Epithelial cell of prostate (primary cell): ENCODE data around the gene SCFD1.
A peak's percentile ranks its signal among the peaks of the same experiment; 100 is the strongest.
"Not testable (repeated sequence)": the region's sequence is repeated elsewhere in the genome, so short reads cannot be mapped to it uniquely, and the experiment has no call there.

Experiments used
- DNase-seq: peaks from one replicate; pipeline ENCODE4 v3.0.0-alpha.2; 2011; ENCODE audit warnings: low read depth, low spot score
- H3K27ac ChIP-seq: fragments of 450-650 bp; 2 replicates; pipeline ENCODE4 v1.5.1; 2017; ENCODE audit warnings: mild to moderate bottlenecking

Gene SCFD1

GRCh38 chr14:30658645-30659044, 36.5 kb downstream of the SCFD1 start:
- no peak overlapping the region for H3K27ac ChIP-seq
- DNase-seq = no peak

- no peak overlapping the region for H3K27ac ChIP-seq
- no peak for DNase-seq
These were observed 47.5 kb downstream of the SCFD1 start for GRCh38 chr14:30669594-30669993.

DNA sequence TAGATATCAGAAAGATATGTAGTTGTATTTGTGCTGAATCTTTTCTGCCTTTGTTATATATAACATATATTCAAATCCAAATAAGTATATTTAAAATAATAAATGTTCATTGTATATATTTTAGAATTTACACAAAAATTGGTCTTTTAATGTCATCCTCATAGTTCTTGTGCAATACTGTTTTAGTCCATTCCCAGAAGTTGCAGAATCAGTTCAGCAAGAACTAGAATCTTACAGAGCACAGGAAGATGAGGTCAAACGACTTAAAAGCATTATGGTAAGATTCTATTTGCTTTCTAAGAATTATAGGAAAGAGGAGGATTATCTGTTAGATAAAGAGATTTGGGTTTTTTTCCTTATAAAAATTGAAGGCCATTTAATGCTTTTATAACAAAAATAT, 51.0 kb downstream of the SCFD1 start:
- no peak overlapping the region for H3K27ac ChIP-seq
- no peak for DNase-seq

GRCh38 chr14:30678926-30679431, 56.9 kb downstream of the SCFD1 start:
- no peak for DNase-seq
- H3K27ac ChIP-seq = no peak overlapping the region

- DNase-seq = no peak
These were observed 57.9 kb downstream of the SCFD1 start for GRCh38 chr14:30680036-30680435.

GRCh38 chr14:30680776-30681175, 58.7 kb downstream of the SCFD1 start:
- DNase-seq, H3K27ac ChIP-seq: not testable (repeated sequence)

More at GRCh38 chr14:30680036-30680435, 57.9 kb downstream of the SCFD1 start:
- no peak overlapping the region for H3K27ac ChIP-seq

DNA sequence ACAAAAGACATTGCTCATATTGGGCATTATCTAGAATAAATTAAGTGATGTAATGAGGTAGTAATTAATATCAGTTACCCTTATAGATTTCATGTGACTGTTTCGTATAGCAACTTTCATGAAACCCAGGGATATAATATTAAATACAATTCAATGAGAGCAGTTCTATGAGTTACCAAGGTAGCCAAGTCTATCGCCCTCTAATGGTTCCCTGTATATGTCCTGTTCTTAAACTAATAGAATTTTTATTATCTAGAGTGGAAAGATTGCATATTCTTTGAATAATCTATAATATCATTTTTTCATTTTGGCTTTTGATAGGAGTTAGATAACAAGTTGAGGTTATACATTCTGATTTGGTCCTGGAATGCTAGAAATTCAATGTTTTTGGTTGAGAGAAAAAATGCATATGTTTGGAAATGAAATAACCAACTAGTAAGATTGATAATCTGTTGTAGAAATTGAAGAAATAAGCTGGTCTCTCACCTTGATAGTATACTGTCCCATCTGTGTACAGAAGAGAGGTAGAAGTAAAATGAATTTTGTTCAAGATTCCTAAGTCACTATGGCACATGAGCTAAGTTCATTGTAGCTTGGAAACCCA, 59.7 kb downstream of the SCFD1 start:
- no peak overlapping the region for H3K27ac ChIP-seq
- DNase-seq = no peak

- DNase-seq = not testable (repeated sequence)
- peak overlapping the region; percentile 70 for H3K27ac ChIP-seq
These were observed 68.6 kb downstream of the SCFD1 start for GRCh38 chr14:30690487-30691355.

- no peak overlapping the region for H3K27ac ChIP-seq
- no peak for DNase-seq
These were observed 69.8 kb downstream of the SCFD1 start for GRCh38 chr14:30691751-30692398.

DNA sequence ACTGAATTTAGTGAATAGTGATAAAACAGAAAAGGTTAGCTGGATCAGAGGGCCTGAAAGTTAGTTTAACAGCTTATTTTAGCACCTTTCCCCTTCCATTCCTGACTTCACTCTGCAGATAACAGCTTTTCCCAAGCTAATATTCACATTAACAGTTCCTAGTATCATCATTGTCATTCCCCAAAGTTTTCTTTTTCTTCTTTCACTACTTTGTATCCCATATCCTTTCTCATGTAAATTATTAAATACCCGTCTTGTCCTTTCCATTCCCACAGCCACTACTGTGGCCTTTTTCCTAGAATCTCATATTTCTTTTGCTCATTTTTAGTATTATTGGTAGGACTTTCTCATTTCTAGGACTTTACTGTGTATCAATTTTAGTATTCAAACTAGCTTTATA, 70.5 kb downstream of the SCFD1 start:
- DNase-seq = no peak
- H3K27ac ChIP-seq = no peak overlapping the region

GRCh38 chr14:30698463-30698862, 76.3 kb downstream of the SCFD1 start:
- H3K27ac ChIP-seq = no peak overlapping the region
- DNase-seq = no peak

DNA sequence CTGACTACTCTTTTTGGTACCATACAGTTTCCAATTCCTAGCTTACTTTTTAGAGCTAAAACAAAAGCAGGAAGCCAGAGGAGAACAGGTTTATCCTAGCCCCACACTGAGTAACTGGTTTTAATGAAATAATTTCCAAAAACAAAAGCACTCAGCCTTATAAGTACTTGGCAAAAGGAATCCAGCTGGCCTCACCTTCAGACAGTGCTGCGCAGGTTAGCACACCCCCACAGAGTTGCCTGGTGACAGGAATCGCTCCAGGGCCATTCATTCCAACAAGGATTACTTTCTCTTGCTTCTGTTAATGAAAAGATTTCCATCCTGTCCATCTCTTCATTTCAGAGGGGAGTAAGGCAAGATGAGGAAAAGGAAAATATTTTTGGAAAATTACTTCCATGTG, 84.6 kb downstream of the SCFD1 start:
- no peak for DNase-seq
- no peak overlapping the region for H3K27ac ChIP-seq

DNA sequence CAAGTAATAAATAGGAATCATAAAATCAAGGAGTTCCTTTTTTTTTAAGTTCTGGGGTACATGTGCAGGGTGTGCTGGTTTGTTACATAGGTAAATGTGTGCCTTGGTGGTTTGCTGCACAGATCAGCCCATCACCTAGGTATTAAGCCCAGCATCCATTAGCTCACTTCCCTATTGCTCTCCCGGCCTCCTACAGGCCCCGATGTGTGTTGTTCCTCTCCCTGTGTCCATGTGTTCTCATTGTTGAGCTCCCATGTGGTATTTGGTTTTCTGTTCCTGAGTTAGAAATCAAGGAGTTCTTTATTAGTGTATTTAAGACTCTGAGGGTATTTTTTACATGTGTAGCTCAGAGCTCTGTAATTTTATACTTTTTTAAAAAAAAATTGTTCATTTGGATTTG, 86.0 kb downstream of the SCFD1 start:
- no peak overlapping the region for H3K27ac ChIP-seq

DNA sequence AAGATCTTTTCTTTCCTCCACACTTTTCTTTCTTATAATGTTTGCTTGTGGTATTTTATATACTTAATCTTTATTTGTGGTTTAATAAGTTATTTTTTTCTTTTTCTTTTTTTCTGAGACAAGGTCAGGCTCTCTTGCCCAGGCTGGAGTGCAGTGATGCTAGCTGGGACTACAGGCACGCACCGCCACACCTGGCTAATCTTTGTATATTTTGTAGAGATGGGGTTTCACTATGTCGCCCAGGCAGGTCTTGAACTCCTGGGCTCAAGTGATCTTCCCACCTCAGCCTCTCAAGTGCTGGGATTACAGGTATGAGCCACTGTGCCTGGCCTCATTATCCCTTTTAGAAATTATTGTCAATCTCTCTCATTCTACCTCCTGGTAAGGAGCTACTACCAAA, 87.1 kb downstream of the SCFD1 start:
- H3K27ac ChIP-seq = no peak overlapping the region

More for the DNA sequence above, 86.0 kb downstream of the SCFD1 start:
- DNase-seq = no peak

DNA sequence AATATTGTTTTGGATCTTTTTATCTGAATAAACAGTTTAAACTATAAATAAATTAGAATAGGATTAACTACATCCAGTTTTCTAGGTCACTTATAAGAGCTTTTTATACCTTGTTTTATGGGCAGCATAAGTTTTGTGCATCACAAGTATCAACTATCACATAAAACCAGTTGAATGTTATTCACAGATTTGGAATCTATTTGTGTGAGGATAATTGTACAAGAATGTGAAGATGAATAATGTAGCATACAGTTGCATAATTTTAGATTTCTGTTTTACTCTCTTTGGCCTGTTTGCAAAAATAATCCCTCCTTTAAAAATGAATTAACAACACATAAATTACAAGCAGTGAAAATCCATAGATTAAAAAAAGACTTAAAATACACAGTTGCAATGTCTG, 88.8 kb downstream of the SCFD1 start:
- DNase-seq = no peak
- no peak overlapping the region for H3K27ac ChIP-seq

More for the DNA sequence above, 87.1 kb downstream of the SCFD1 start:
- DNase-seq = no peak

GRCh38 chr14:30719137-30719536, 97.0 kb downstream of the SCFD1 start:
- no peak overlapping the region for H3K27ac ChIP-seq
- DNase-seq = no peak

DNA sequence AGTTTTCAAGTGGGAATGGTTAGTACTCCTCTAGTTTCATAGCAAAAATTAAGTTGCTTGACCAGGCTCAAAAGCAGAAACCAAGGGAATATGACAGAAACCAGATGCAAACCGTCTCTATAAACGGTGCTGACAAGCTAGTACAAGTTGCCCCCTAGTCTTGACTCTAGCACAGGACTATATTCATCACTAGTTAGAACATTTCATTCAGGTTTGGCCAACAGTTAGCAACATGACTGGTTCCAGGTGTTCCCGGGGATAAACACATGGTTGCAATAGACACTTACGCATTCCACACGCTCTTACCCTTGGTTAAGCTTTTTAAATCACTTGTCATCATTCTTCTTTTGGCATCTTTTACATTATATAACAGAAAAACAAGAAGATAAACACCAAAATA, 103.6 kb downstream of the SCFD1 start:
- no peak for DNase-seq
- no peak overlapping the region for H3K27ac ChIP-seq

GRCh38 chr14:30728471-30728870, 106.4 kb downstream of the SCFD1 start:
- no peak for DNase-seq
- no peak overlapping the region for H3K27ac ChIP-seq

GRCh38 chr14:30737916-30738315, 115.8 kb downstream of the SCFD1 start:
- no peak for DNase-seq
- no peak overlapping the region for H3K27ac ChIP-seq

DNA sequence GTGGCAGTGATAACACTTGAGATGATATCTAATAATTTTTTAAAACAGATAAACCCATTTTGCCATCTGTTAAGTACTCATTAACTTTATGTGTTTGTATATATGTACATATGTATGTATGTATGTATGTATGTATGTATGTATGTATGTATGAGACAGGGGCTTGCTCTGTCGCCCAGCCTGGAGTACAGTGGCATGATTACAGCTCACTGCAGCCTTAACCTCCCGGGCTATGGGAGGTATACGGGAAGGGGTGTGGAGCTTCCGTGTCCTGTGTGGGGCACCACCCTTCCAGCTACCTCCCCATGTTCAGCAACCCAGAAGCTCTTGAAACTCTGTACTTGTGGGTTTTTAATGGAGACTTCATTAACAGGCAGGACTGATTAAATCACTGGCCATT, 116.9 kb downstream of the SCFD1 start:
- no peak overlapping the region for H3K27ac ChIP-seq
- no peak for DNase-seq

DNA sequence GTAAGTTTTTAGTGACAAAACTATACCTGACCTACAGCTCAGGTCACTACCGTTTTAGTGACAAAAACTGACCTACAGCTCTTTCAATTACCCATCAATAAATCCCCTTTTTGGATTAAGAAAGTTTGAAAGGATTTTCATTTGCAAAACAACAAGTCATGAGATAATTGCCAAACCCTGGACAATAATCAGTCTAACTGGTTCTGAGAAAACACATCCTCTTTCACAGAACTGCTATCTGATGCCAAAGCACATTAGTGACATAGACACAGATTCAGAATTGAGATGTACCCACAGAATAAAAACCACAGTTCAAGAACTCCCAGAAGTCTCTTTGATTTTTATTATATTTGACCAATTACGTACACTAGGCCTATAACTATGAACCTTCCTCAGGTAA, 126.2 kb downstream of the SCFD1 start:
- DNase-seq = no peak
- no peak overlapping the region for H3K27ac ChIP-seq
